GM23338 (cell line): ENCODE measurements around the gene ARX. TPM values are rescaled to one million over a fixed set of nuclear protein-coding genes. Genes with fewer than 3 reads are reported as not detected.

ENCODE experiments used
- ATAC-seq: fragments of 200-7000 bp; cut with Tn5 transposase; 3 replicates; pipeline ENCODE4 v1.9.1; 2020
- DNase-seq: peaks from one replicate; pipeline ENCODE4 v3.0.0-alpha.2; 2015; ENCODE audit warnings: low spot score
- H2AFZ ChIP-seq: fragments of 200-600 bp; sonication (generic); 2 replicates; pipeline ENCODE4 v1.8.0; 2016; ENCODE audit warnings: antibody characterized with exemption, mild to moderate bottlenecking, moderate library complexity
- H3F3A ChIP-seq: fragments of 200-600 bp; sonication (generic); replicated peaks from 2 replicates; pipeline ENCODE4 v1.8.0; 2017; ENCODE audit warnings: antibody characterized with exemption, mixed run types, low read depth
- H3K27ac ChIP-seq: fragments of 200-600 bp; sonication (generic); 2 replicates; pipeline ENCODE4 v1.6.1; 2016; ENCODE audit warnings: low read depth
- H3K27me3 ChIP-seq: fragments of 200-600 bp; sonication (generic); 2 replicates; pipeline ENCODE4 v1.8.0; 2016; ENCODE audit warnings: mild to moderate bottlenecking, mixed run types, moderate library complexity; ENCODE audit not compliant: insufficient read depth
- H3K36me3 ChIP-seq: fragments of 200-600 bp; sonication (generic); 2 replicates; pipeline ENCODE4 v1.8.0; 2016; ENCODE audit warnings: mild to moderate bottlenecking; ENCODE audit not compliant: insufficient read depth
- H3K4me1 ChIP-seq: fragments of 200-600 bp; sonication (generic); 2 replicates; pipeline ENCODE4 v1.8.0; 2016; ENCODE audit warnings: mild to moderate bottlenecking, moderate library complexity; ENCODE audit not compliant: insufficient read depth
- H3K4me2 ChIP-seq: fragments of 200-600 bp; sonication (generic); 2 replicates; pipeline ENCODE4 v1.7.1; 2017; ENCODE audit warnings: mixed run types
- H3K4me3 ChIP-seq: fragments of 200-600 bp; sonication (generic); 2 replicates; pipeline ENCODE4 v1.6.1; 2016; ENCODE audit warnings: mixed run types
- H3K79me2 ChIP-seq: fragments of 200-600 bp; sonication (generic); replicated peaks from 2 replicates; pipeline ENCODE4 v1.8.0; 2017; ENCODE audit warnings: mild to moderate bottlenecking; ENCODE audit not compliant: insufficient read depth
- H3K9me2 ChIP-seq: fragments of 200-600 bp; sonication (generic); 2 replicates; pipeline ENCODE4 v1.8.0; 2017; ENCODE audit not compliant: insufficient read depth
- H4K20me1 ChIP-seq: fragments of 200-600 bp; sonication (generic); replicated peaks from 2 replicates; pipeline ENCODE4 v1.8.0; 2017; ENCODE audit warnings: mild to moderate bottlenecking; ENCODE audit not compliant: insufficient read depth
- H3K27ac Mint-ChIP-seq: 2 replicates; pipeline ENCODE4 v1.8.0; 2020; ENCODE audit warnings: inconsistent platforms, mild to moderate bottlenecking, moderate library complexity, mixed read lengths
- H3K27me3 Mint-ChIP-seq: 3 replicates; pipeline ENCODE4 v1.8.0; 2022; ENCODE audit warnings: low read depth, mild to moderate bottlenecking, moderate library complexity, mixed read lengths, inconsistent platforms; ENCODE audit not compliant: insufficient read depth, poor library complexity
- H3K36me3 Mint-ChIP-seq: 3 replicates; pipeline ENCODE4 v1.8.0; 2021; ENCODE audit warnings: low read depth, mild to moderate bottlenecking, inconsistent platforms, moderate library complexity, mixed read lengths
- H3K4me1 Mint-ChIP-seq: 3 replicates; pipeline ENCODE4 v1.8.0; 2020; ENCODE audit warnings: mild to moderate bottlenecking, inconsistent platforms, mixed read lengths
- H3K4me3 Mint-ChIP-seq: 3 replicates; pipeline ENCODE4 v1.8.0; 2021; ENCODE audit warnings: moderate library complexity, mild to moderate bottlenecking, inconsistent platforms, mixed read lengths
- H3K9me3 Mint-ChIP-seq: 3 replicates; pipeline ENCODE4 v1.8.0; 2020; ENCODE audit warnings: moderate library complexity, mild to moderate bottlenecking, inconsistent platforms, mixed read lengths
- CREB1 ChIP-seq: fragments of 250-450 bp; sonication (Bioruptor Pico); IDR thresholded peaks from 2 replicates; pipeline ENCODE4 v1.5.0; 2020; ENCODE audit warnings: low read depth, mild to moderate bottlenecking, moderate library complexity
- EZH2 ChIP-seq: fragments of 200-600 bp; sonication (generic); IDR thresholded peaks from one replicate; pipeline ENCODE4 v1.8.0; 2017; ENCODE audit warnings: antibody characterized with exemption, mild to moderate bottlenecking, low read depth; ENCODE audit not compliant: unreplicated experiment
- EZH2phosphoT487 ChIP-seq: fragments of 200-600 bp; sonication (generic); IDR thresholded peaks from one replicate; pipeline ENCODE4 v1.8.1; 2018; ENCODE audit warnings: antibody characterized with exemption; ENCODE audit not compliant: unreplicated experiment
- NANOG ChIP-seq: IDR thresholded peaks from 2 replicates; pipeline ENCODE4 v1.6.1; 2016; ENCODE audit warnings: antibody characterized with exemption, borderline replicate concordance
- ZNF114 ChIP-seq: fragments of 250-450 bp; sonication (Bioruptor Pico); IDR thresholded peaks from 2 replicates; pipeline ENCODE4 v1.5.0; 2020; ENCODE audit warnings: mild to moderate bottlenecking, moderate library complexity
- ZNF331 ChIP-seq: fragments of 250-450 bp; sonication (Bioruptor Pico); IDR thresholded peaks from 2 replicates; pipeline ENCODE4 v1.5.0; 2020; ENCODE audit warnings: low read depth, mild to moderate bottlenecking, moderate library complexity
- polyA plus RNA-seq: library from polyadenylated mRNA; unstranded; fragments of >200 nt; fragmentation: Nextera tagmentation; extraction: Ambion mirVana; gene quantifications from 2 replicates; pipeline ENCODE4 v1.2.1, GENCODE V29; 2016
- total RNA-seq: library from RNA; depleted of rRNA; stranded (reverse); fragments of >200 nt; shearing (Covaris generic); gene quantifications from 2 replicates; pipeline ENCODE4 v1.2.3, GENCODE V29; 2014
- TF ChIP-seq, protein P1 (sequence below): fragments of 250-450 bp; sonication (Bioruptor Pico); IDR thresholded peaks from 2 replicates; pipeline ENCODE4 v1.5.0; 2020; ENCODE audit warnings: mild to moderate bottlenecking, moderate library complexity
- TF ChIP-seq, protein P2 (sequence below): IDR thresholded peaks from 2 replicates; pipeline ENCODE4 v1.6.1; 2016; ENCODE audit warnings: antibody characterized with exemption
- TF ChIP-seq, protein P3 (sequence below), 2 experiments: fragments of 200-600 bp in 1 of 2; sonication (generic) in 1 of 2; conservative IDR thresholded peaks; 2 replicates each; pipeline versions ENCODE4 v1.5.1 to v1.6.1; 2016 to 2017; ENCODE audit warnings: antibody characterized with exemption in 2 of 2, low read depth in 2 of 2, mild to moderate bottlenecking in 2 of 2, moderate library complexity in 1 of 2
- TF ChIP-seq, protein P4 (sequence below): IDR thresholded peaks from one replicate; pipeline ENCODE4 v1.6.1; 2018; ENCODE audit warnings: antibody characterized with exemption; ENCODE audit not compliant: unreplicated experiment

The ARX gene
- total and polyA plus RNA-seq, 2 experiments from 2014 or later = 0.13 TPM; not detected in 1

DNA sequence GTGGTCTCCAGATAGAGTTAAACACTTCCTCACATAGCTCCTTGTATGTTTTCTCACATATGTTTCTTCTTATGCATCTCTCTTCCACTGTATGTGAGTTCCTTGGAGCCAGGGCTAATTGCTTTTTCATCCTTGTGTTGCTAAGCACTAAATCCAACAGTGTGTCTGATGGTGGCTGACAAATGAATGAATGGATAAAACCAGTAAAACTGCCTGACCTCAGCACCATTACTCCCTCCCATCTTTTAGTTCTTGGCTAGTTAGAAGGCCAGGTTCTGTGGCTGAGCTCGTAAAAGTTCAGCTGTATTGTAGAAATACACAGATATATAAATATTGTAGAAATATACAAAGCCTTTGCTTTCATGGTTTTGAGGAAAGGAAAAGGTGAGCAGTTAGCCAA lies 50.4 kb downstream of the ARX start (continued):
- TF ChIP-seq, protein P1, sequence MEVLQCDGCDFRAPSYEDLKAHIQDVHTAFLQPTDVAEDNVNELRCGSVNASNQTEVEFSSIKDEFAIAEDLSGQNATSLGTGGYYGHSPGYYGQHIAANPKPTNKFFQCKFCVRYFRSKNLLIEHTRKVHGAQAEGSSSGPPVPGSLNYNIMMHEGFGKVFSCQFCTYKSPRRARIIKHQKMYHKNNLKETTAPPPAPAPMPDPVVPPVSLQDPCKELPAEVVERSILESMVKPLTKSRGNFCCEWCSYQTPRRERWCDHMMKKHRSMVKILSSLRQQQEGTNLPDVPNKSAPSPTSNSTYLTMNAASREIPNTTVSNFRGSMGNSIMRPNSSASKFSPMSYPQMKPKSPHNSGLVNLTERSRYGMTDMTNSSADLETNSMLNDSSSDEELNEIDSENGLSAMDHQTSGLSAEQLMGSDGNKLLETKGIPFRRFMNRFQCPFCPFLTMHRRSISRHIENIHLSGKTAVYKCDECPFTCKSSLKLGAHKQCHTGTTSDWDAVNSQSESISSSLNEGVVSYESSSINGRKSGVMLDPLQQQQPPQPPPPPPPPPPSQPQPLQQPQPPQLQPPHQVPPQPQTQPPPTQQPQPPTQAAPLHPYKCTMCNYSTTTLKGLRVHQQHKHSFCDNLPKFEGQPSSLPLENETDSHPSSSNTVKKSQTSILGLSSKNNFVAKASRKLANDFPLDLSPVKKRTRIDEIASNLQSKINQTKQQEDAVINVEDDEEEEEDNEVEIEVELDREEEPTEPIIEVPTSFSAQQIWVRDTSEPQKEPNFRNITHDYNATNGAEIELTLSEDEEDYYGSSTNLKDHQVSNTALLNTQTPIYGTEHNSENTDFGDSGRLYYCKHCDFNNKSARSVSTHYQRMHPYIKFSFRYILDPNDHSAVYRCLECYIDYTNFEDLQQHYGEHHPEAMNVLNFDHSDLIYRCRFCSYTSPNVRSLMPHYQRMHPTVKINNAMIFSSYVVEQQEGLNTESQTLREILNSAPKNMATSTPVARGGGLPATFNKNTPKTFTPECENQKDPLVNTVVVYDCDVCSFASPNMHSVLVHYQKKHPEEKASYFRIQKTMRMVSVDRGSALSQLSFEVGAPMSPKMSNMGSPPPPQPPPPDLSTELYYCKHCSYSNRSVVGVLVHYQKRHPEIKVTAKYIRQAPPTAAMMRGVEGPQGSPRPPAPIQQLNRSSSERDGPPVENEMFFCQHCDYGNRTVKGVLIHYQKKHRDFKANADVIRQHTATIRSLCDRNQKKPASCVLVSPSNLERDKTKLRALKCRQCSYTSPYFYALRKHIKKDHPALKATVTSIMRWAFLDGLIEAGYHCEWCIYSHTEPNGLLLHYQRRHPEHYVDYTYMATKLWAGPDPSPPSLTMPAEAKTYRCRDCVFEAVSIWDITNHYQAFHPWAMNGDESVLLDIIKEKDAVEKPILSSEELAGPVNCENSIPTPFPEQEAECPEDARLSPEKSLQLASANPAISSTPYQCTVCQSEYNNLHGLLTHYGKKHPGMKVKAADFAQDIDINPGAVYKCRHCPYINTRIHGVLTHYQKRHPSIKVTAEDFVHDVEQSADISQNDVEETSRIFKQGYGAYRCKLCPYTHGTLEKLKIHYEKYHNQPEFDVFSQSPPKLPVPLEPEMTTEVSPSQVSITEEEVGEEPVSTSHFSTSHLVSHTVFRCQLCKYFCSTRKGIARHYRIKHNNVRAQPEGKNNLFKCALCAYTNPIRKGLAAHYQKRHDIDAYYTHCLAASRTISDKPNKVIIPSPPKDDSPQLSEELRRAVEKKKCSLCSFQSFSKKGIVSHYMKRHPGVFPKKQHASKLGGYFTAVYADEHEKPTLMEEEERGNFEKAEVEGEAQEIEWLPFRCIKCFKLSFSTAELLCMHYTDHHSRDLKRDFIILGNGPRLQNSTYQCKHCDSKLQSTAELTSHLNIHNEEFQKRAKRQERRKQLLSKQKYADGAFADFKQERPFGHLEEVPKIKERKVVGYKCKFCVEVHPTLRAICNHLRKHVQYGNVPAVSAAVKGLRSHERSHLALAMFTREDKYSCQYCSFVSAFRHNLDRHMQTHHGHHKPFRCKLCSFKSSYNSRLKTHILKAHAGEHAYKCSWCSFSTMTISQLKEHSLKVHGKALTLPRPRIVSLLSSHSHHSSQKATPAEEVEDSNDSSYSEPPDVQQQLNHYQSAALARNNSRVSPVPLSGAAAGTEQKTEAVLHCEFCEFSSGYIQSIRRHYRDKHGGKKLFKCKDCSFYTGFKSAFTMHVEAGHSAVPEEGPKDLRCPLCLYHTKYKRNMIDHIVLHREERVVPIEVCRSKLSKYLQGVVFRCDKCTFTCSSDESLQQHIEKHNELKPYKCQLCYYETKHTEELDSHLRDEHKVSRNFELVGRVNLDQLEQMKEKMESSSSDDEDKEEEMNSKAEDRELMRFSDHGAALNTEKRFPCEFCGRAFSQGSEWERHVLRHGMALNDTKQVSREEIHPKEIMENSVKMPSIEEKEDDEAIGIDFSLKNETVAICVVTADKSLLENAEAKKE (CRISPR knock-in tag) = no peak
- TF ChIP-seq NANOG (no peak), ZNF331 (CRISPR knock-in tag) (no peak), ZNF114 (no peak), EZH2phosphoT487 (no peak), EZH2 (no peak), CREB1 (no peak)
- TF ChIP-seq, protein P2, sequence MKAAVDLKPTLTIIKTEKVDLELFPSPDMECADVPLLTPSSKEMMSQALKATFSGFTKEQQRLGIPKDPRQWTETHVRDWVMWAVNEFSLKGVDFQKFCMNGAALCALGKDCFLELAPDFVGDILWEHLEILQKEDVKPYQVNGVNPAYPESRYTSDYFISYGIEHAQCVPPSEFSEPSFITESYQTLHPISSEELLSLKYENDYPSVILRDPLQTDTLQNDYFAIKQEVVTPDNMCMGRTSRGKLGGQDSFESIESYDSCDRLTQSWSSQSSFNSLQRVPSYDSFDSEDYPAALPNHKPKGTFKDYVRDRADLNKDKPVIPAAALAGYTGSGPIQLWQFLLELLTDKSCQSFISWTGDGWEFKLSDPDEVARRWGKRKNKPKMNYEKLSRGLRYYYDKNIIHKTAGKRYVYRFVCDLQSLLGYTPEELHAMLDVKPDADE = no peak

DNA sequence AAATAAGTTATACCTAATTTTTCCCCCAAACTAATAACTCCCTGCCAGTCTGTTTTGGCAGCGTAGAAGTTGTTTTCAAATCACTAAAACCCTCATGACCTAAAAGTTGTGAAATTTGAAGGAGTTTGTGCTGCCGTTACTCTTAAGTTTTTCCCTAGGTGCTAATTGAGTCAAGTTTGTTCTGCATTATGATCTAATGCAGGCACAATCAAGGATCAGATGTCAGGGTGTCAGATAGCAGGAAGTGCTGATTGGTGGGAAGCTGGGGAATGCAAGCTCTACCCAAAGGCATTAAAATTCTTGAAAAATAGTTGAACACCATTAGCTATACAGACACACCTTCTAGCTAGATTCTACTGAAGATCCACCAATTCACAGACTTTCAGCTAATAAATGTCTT lies 51.9 kb downstream of the ARX start:
- Histone ChIP-seq H3K27me3 (no peaks in the 10 kb centered on the region), H3K79me2 (no peaks in the 10 kb centered on the region), H3K9me2 (no peaks in the 10 kb centered on the region), H3K4me3 (no peak overlapping the region), H3K4me2 (0 out of 2 replicates have a peak overlapping the region, but pooled peaks have one; percentile 35), H3K36me3 (no peaks in the 10 kb centered on the region), H3F3A (no peaks in the 10 kb centered on the region), H3K27ac (no peak overlapping the region), H4K20me1 (no peaks in the 10 kb centered on the region), H3K4me1 (peaks cover 9% of the 10 kb centered on the region; the same call in 1 of the 2 replicates), H2AFZ (no peak overlapping the region)
- Mint-ChIP-seq H3K4me3 (no peak overlapping the region), H3K4me1 (peaks cover 19% of the 10 kb centered on the region), H3K27me3 (no peaks in the 10 kb centered on the region), H3K36me3 (no peaks in the 10 kb centered on the region; the same call in 2 of the 3 replicates), H3K27ac (no peak overlapping the region), H3K9me3 (no peaks in the 10 kb centered on the region)
- DNase-seq = peak; percentile 5
- ATAC-seq = no peak; the same call in 2 of the 3 replicates
- TF ChIP-seq ZNF114 = no peak
- TF ChIP-seq EZH2phosphoT487 = no peak
- TF ChIP-seq EZH2 = no peak
- TF ChIP-seq NANOG = no peak
- TF ChIP-seq, protein P3, sequence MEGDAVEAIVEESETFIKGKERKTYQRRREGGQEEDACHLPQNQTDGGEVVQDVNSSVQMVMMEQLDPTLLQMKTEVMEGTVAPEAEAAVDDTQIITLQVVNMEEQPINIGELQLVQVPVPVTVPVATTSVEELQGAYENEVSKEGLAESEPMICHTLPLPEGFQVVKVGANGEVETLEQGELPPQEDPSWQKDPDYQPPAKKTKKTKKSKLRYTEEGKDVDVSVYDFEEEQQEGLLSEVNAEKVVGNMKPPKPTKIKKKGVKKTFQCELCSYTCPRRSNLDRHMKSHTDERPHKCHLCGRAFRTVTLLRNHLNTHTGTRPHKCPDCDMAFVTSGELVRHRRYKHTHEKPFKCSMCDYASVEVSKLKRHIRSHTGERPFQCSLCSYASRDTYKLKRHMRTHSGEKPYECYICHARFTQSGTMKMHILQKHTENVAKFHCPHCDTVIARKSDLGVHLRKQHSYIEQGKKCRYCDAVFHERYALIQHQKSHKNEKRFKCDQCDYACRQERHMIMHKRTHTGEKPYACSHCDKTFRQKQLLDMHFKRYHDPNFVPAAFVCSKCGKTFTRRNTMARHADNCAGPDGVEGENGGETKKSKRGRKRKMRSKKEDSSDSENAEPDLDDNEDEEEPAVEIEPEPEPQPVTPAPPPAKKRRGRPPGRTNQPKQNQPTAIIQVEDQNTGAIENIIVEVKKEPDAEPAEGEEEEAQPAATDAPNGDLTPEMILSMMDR (conservative IDR thresholded peaks at IDR 0.05; ENCODE audit: low read depth in 2 of 2) = no peak
- TF ChIP-seq, protein P4, sequence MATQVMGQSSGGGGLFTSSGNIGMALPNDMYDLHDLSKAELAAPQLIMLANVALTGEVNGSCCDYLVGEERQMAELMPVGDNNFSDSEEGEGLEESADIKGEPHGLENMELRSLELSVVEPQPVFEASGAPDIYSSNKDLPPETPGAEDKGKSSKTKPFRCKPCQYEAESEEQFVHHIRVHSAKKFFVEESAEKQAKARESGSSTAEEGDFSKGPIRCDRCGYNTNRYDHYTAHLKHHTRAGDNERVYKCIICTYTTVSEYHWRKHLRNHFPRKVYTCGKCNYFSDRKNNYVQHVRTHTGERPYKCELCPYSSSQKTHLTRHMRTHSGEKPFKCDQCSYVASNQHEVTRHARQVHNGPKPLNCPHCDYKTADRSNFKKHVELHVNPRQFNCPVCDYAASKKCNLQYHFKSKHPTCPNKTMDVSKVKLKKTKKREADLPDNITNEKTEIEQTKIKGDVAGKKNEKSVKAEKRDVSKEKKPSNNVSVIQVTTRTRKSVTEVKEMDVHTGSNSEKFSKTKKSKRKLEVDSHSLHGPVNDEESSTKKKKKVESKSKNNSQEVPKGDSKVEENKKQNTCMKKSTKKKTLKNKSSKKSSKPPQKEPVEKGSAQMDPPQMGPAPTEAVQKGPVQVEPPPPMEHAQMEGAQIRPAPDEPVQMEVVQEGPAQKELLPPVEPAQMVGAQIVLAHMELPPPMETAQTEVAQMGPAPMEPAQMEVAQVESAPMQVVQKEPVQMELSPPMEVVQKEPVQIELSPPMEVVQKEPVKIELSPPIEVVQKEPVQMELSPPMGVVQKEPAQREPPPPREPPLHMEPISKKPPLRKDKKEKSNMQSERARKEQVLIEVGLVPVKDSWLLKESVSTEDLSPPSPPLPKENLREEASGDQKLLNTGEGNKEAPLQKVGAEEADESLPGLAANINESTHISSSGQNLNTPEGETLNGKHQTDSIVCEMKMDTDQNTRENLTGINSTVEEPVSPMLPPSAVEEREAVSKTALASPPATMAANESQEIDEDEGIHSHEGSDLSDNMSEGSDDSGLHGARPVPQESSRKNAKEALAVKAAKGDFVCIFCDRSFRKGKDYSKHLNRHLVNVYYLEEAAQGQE = no peak
- TF ChIP-seq, protein P2 = no peak
- no peak for TF ChIP-seq CREB1
- TF ChIP-seq ZNF331 (CRISPR knock-in tag) = no peak
